IMR-90 (cell line): Measurements from ENCODE around the gene OBP2B. TPM values are rescaled to one million over a fixed set of nuclear protein-coding genes. Genes with fewer than 3 reads are reported as not detected.

Experiments
- ATAC-seq: fragments of 200-7000 bp; cut with Tn5 transposase; 2 replicates; pipeline ENCODE4 v1.9.1; 2020; ENCODE audit warnings: low read depth, mild to moderate bottlenecking, moderate library complexity
- BruUV-seq: library from RNA; stranded (reverse); fragments of 400-500 nt; replicated peaks from 2 replicates; lab custom pipeline; 2021; lab: Mats Ljungman, UMichigan
- CTCF ChIA-PET: fragments of 300-600 bp; formaldehyde crosslinking; extraction: SDS; loops from one replicate; lab custom pipeline; 2021; ENCODE audit warnings: antibody characterized with exemption; lab: Yijun Ruan, JAX
- POLR2A ChIA-PET: fragments of 300-600 bp; sonication (Branson Sonifier 250); formaldehyde crosslinking; loops from one replicate; lab custom pipeline; 2022; ENCODE audit warnings: antibody characterized with exemption; ENCODE audit not compliant: unreplicated experiment; lab: Charles Lee
- DNase-seq: peaks from one replicate; pipeline ENCODE4 v3.0.0; 2013
- H2AFZ ChIP-seq: replicated peaks from 2 replicates; pipeline ENCODE3; 2013; ENCODE audit warnings: low read length, mild to moderate bottlenecking; ENCODE audit not compliant: poor library complexity
- H2AK5ac ChIP-seq: 2 replicates; pipeline ENCODE4 v1.6.1; 2013; ENCODE audit warnings: low read depth, low read length, inconsistent platforms
- H2AK9ac ChIP-seq: replicated peaks from 2 replicates; pipeline ENCODE3; 2013; ENCODE audit warnings: mild to moderate bottlenecking, low read depth, low read length, moderate library complexity; ENCODE audit not compliant: poor library complexity
- H2BK120ac ChIP-seq: 2 replicates; pipeline ENCODE4 v1.6.1; 2013; ENCODE audit warnings: low read depth, low read length, inconsistent platforms
- H2BK15ac ChIP-seq: 3 replicates; pipeline ENCODE4 v1.6.1; 2013; ENCODE audit warnings: low read depth, low read length, inconsistent platforms
- H2BK20ac ChIP-seq: 2 replicates; pipeline ENCODE4 v1.6.1; 2013; ENCODE audit warnings: low read depth, mild to moderate bottlenecking, inconsistent platforms, low read length, moderate library complexity
- H2BK5ac ChIP-seq: 2 replicates; pipeline ENCODE4 v1.6.1; 2013; ENCODE audit warnings: mild to moderate bottlenecking, low read depth, low read length, inconsistent platforms; ENCODE audit not compliant: poor library complexity, severe bottlenecking
- H3K14ac ChIP-seq: replicated peaks from 2 replicates; pipeline ENCODE4 v1.6.1; 2013; ENCODE audit warnings: low read depth, low read length, inconsistent platforms
- H3K18ac ChIP-seq: 2 replicates; pipeline ENCODE4 v1.6.1; 2013; ENCODE audit warnings: low read depth, low read length, control low read depth
- H3K23ac ChIP-seq: 2 replicates; pipeline ENCODE4 v1.6.1; 2013; ENCODE audit warnings: low read depth, low read length, inconsistent platforms
- H3K27ac ChIP-seq: 2 replicates; pipeline ENCODE4 v1.5.1; 2013; ENCODE audit warnings: mild to moderate bottlenecking, control low read depth, low read length; ENCODE audit not compliant: insufficient read depth
- H3K27me3 ChIP-seq: 2 replicates; pipeline ENCODE4 v1.6.1; 2013; ENCODE audit warnings: low read length; ENCODE audit not compliant: control insufficient read depth, insufficient read depth
- H3K36me3 ChIP-seq: 2 replicates; pipeline ENCODE4 v1.6.1; 2013; ENCODE audit warnings: low read length, mixed read lengths; ENCODE audit not compliant: control insufficient read depth, insufficient read depth
- H3K4ac ChIP-seq: 2 replicates; pipeline ENCODE4 v1.6.1; 2013; ENCODE audit warnings: low read depth, low read length, inconsistent platforms
- H3K4me1 ChIP-seq: 2 replicates; pipeline ENCODE4 v1.6.1; 2013; ENCODE audit warnings: low read length, mixed read lengths; ENCODE audit not compliant: control insufficient read depth, insufficient read depth
- H3K4me2 ChIP-seq: 2 replicates; pipeline ENCODE4 v1.6.1; 2013; ENCODE audit warnings: low read depth, mild to moderate bottlenecking, control low read depth, low read length, moderate library complexity
- H3K4me3 ChIP-seq: 2 replicates; pipeline ENCODE4 v1.5.1; 2013; ENCODE audit warnings: low read depth, mild to moderate bottlenecking, control low read depth, low read length, moderate library complexity; ENCODE audit not compliant: insufficient read depth
- H3K56ac ChIP-seq: 2 replicates; pipeline ENCODE4 v1.6.1; 2013; ENCODE audit warnings: low read length, inconsistent platforms; ENCODE audit not compliant: insufficient read depth; ENCODE audit errors: extremely low read depth
- H3K79me1 ChIP-seq, 2 experiments: 2 replicates each; pipeline ENCODE4 v1.6.1; 2013; ENCODE audit warnings: low read length in 2 of 2, inconsistent platforms in 1 of 2, low read depth in 1 of 2
- H3K9ac ChIP-seq: 2 replicates; pipeline ENCODE4 v1.6.1; 2013; ENCODE audit warnings: low read depth, low read length, control low read depth
- H3K9me1 ChIP-seq: 2 replicates; pipeline ENCODE4 v1.6.1; 2013; ENCODE audit warnings: low read length, inconsistent platforms; ENCODE audit not compliant: insufficient read depth
- H3K9me3 ChIP-seq: 2 replicates; pipeline ENCODE4 v1.6.1; 2013; ENCODE audit warnings: low read length; ENCODE audit not compliant: control insufficient read depth, insufficient read depth
- H4K20me1 ChIP-seq: 2 replicates; pipeline ENCODE4 v1.6.1; 2013; ENCODE audit warnings: low read length, inconsistent platforms; ENCODE audit not compliant: insufficient read depth
- H4K5ac ChIP-seq: 2 replicates; pipeline ENCODE4 v1.6.1; 2013; ENCODE audit warnings: mild to moderate bottlenecking, low read depth, low read length, control low read depth
- H4K8ac ChIP-seq, 2 experiments: 2 replicates each; pipeline ENCODE4 v1.6.1; 2013; ENCODE audit warnings: low read depth in 2 of 2, low read length in 2 of 2, control low read depth in 1 of 2, inconsistent platforms in 1 of 2
- H4K91ac ChIP-seq: 2 replicates; pipeline ENCODE4 v1.6.1; 2013; ENCODE audit warnings: low read depth, low read length, inconsistent platforms; ENCODE audit not compliant: insufficient read depth
- BHLHE40 ChIP-seq: fragments of 150-350 bp; IDR thresholded peaks from 2 replicates; pipeline ENCODE4 v1.6.1; 2016; ENCODE audit warnings: mild to moderate bottlenecking, low read depth, low read length
- CEBPB ChIP-seq: IDR thresholded peaks from 2 replicates; pipeline ENCODE4 v1.6.1; 2012; ENCODE audit warnings: low read depth, low read length, improper control_type of control experiment
- CHD1 ChIP-seq: IDR thresholded peaks from 2 replicates; pipeline ENCODE4 v1.6.1; 2012; ENCODE audit warnings: low read depth, low read length, improper control_type of control experiment
- FOS ChIP-seq: fragments of 150-350 bp; IDR thresholded peaks from 2 replicates; pipeline ENCODE4 v1.6.1; 2016; ENCODE audit warnings: low read depth, low read length
- MAFK ChIP-seq: IDR thresholded peaks from 2 replicates; pipeline ENCODE4 v1.6.1; 2012; ENCODE audit warnings: low read depth, low read length, improper control_type of control experiment
- MAZ ChIP-seq: IDR thresholded peaks from 2 replicates; pipeline ENCODE4 v1.6.1; 2012; ENCODE audit warnings: low read depth, mild to moderate bottlenecking, low read length, improper control_type of control experiment, moderate library complexity, borderline replicate concordance
- MXI1 ChIP-seq: IDR thresholded peaks from 2 replicates; pipeline ENCODE4 v1.6.1; 2012; ENCODE audit warnings: low read depth, mild to moderate bottlenecking, low read length, moderate library complexity, borderline replicate concordance
- NFE2L2 ChIP-seq: fragments of 150-350 bp; IDR thresholded peaks from 2 replicates; pipeline ENCODE4 v1.6.1; 2016; ENCODE audit warnings: low read depth, mild to moderate bottlenecking, low read length
- POLR2A ChIP-seq: IDR thresholded peaks from 2 replicates; pipeline ENCODE4 v1.6.1; 2012; ENCODE audit warnings: mild to moderate bottlenecking, low read depth, low read length
- RAD21 ChIP-seq: IDR thresholded peaks from 2 replicates; pipeline ENCODE4 v1.6.1; 2012; ENCODE audit warnings: low read length, improper control_type of control experiment
- RCOR1 ChIP-seq: IDR thresholded peaks from 2 replicates; pipeline ENCODE4 v1.6.1; 2012; ENCODE audit warnings: mild to moderate bottlenecking, low read length, improper control_type of control experiment; ENCODE audit not compliant: insufficient replicate concordance
- RFX5 ChIP-seq: IDR thresholded peaks from 2 replicates; pipeline ENCODE4 v1.8.0; 2012; ENCODE audit warnings: low read depth, mild to moderate bottlenecking, low read length, moderate library complexity
- SMC3 ChIP-seq: fragments of 150-350 bp; IDR thresholded peaks from 2 replicates; pipeline ENCODE4 v1.6.1; 2016; ENCODE audit warnings: low read depth, mild to moderate bottlenecking, antibody characterized with exemption, low read length, moderate library complexity
- WGBS, 2 experiments: methylation state at CpG; one replicate each; pipeline versions ENCODE4 v1.1.5 to v1.1.7; 2013; ENCODE audit warnings: missing lambda C conversion rate in 2 of 2; ENCODE audit not compliant: insufficient read length in 1 of 2; ENCODE audit errors: extremely low coverage in 2 of 2; 5-methylcytosine and 5-hydroxymethylcytosine counted together
- dilution Hi-C: fragments of 300-500 bp; cut with HindIII; formaldehyde crosslinking; loops from one replicate; pipeline ENCODE4 v1.14.3; 2018; ENCODE audit warnings: low sequenced_read_pairs; ENCODE audit not compliant: unreplicated experiment
- in situ Hi-C: fragments of 300-500 bp; cut with MboI; formaldehyde crosslinking; loops from 3 replicates; pipeline ENCODE4 v1.14.3; 2019; ENCODE audit warnings: low sequenced_read_pairs, inconsistent platforms, mixed read lengths
- intact Hi-C: fragments of 100-400 bp; cut with micrococcal nuclease; formaldehyde crosslinking; loops from 2 replicates; pipeline ENCODE4 v1.10.0; 2022
- polyA plus RNA-seq, 3 experiments: library from polyadenylated mRNA; depleted of rRNA; stranded (reverse); fragments of >200 nt; gene quantifications; 2 replicates each; pipeline ENCODE4 v1.2.3, GENCODE V29; 2012; ENCODE audit warnings: low replicate concordance in 1 of 3
- total RNA-seq: library from RNA; depleted of rRNA; stranded (reverse); fragments of >200 nt; gene quantifications from 2 replicates; pipeline ENCODE4 v1.2.3, GENCODE V29; 2012
- TF ChIP-seq, protein P1 (sequence below): fragments of 150-350 bp; IDR thresholded peaks from 2 replicates; pipeline ENCODE4 v1.6.1; 2017; ENCODE audit warnings: mild to moderate bottlenecking, antibody characterized with exemption, low read length, low read depth
- TF ChIP-seq, protein P2 (sequence below): fragments of 150-350 bp; IDR thresholded peaks from 2 replicates; pipeline ENCODE4 v1.6.1; 2016; ENCODE audit warnings: low read depth, mild to moderate bottlenecking, low read length, moderate library complexity, borderline replicate concordance
- TF ChIP-seq, protein P3 (sequence below): conservative IDR thresholded peaks from 2 replicates; pipeline ENCODE4 v1.5.1; 2012; ENCODE audit warnings: mild to moderate bottlenecking, low read depth, low read length, improper control_type of control experiment

The OBP2B gene
- total and polyA plus RNA-seq, 2 of the 4 experiments (the other 2 are of a cell fraction) = not detected

DNA sequence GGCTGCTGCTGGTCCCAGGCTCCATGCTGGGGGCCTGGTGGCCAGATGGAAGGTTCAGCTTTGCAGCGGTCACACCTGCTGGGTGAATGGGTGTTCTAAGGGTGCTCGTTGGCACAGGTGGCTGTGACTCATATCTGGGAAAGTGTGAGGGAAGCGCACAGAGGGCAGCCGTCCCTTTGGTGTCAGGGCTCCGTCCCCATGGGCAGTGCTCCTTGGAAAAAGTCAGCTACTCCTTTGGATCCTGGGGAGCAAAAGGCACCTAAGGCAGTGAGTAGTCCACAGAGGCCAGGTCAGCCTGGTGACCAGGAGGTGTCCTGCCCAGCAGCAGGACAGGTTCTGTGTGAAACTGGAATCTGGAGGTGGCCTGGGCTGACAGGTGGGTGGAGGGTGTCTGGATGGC, 26.9 kb downstream of the OBP2B start:
- in situ Hi-C loops = no loop called here

More for the DNA sequence above, 26.9 kb downstream of the OBP2B start:
- Histone ChIP-seq H4K20me1 (no peaks in the 10 kb centered on the region), H2BK120ac (no peak overlapping the region), H3K23ac (no peak overlapping the region), H3K4me1 (no peaks in the 10 kb centered on the region), H3K4me3 (no peak overlapping the region), H3K4ac (no peak overlapping the region), H4K8ac (no peak overlapping the region), H2BK20ac (no peak overlapping the region), H3K9me3 (no peaks in the 10 kb centered on the region), H3K36me3 (no peaks in the 10 kb centered on the region), H3K9me1 (no peaks in the 10 kb centered on the region), H3K14ac (no peak overlapping the region), H3K79me1 (no peaks in the 10 kb centered on the region), H3K27me3 (peaks cover 38% of the 10 kb centered on the region), H2BK15ac (no peak overlapping the region), H3K18ac (no peak overlapping the region), H2AFZ (no peak overlapping the region), H3K4me2 (no peak overlapping the region), H3K9ac (no peak overlapping the region), H4K91ac (no peak overlapping the region), H2AK5ac (no peak overlapping the region), H3K27ac (no peak overlapping the region), H4K5ac (no peak overlapping the region), H2BK5ac (no peak overlapping the region), H2AK9ac (no peak overlapping the region), H3K56ac (no peak overlapping the region)
- TF ChIP-seq, protein P1, sequence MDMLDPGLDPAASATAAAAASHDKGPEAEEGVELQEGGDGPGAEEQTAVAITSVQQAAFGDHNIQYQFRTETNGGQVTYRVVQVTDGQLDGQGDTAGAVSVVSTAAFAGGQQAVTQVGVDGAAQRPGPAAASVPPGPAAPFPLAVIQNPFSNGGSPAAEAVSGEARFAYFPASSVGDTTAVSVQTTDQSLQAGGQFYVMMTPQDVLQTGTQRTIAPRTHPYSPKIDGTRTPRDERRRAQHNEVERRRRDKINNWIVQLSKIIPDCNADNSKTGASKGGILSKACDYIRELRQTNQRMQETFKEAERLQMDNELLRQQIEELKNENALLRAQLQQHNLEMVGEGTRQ = no peak
- no peak for TF ChIP-seq MAZ
- TF ChIP-seq CEBPB = no peak
- no peak for TF ChIP-seq BHLHE40
- TF ChIP-seq CHD1 = no peak
- TF ChIP-seq, protein P2, sequence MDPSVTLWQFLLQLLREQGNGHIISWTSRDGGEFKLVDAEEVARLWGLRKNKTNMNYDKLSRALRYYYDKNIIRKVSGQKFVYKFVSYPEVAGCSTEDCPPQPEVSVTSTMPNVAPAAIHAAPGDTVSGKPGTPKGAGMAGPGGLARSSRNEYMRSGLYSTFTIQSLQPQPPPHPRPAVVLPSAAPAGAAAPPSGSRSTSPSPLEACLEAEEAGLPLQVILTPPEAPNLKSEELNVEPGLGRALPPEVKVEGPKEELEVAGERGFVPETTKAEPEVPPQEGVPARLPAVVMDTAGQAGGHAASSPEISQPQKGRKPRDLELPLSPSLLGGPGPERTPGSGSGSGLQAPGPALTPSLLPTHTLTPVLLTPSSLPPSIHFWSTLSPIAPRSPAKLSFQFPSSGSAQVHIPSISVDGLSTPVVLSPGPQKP = no peak
- TF ChIP-seq FOS = no peak
- no peak for TF ChIP-seq POLR2A
- TF ChIP-seq MXI1 = no peak
- TF ChIP-seq SMC3 = no peak
- TF ChIP-seq RAD21 = no peak
- TF ChIP-seq, protein P3, sequence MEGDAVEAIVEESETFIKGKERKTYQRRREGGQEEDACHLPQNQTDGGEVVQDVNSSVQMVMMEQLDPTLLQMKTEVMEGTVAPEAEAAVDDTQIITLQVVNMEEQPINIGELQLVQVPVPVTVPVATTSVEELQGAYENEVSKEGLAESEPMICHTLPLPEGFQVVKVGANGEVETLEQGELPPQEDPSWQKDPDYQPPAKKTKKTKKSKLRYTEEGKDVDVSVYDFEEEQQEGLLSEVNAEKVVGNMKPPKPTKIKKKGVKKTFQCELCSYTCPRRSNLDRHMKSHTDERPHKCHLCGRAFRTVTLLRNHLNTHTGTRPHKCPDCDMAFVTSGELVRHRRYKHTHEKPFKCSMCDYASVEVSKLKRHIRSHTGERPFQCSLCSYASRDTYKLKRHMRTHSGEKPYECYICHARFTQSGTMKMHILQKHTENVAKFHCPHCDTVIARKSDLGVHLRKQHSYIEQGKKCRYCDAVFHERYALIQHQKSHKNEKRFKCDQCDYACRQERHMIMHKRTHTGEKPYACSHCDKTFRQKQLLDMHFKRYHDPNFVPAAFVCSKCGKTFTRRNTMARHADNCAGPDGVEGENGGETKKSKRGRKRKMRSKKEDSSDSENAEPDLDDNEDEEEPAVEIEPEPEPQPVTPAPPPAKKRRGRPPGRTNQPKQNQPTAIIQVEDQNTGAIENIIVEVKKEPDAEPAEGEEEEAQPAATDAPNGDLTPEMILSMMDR = no peak
- no peak for TF ChIP-seq RFX5
- no peak for TF ChIP-seq RCOR1
- TF ChIP-seq NFE2L2 = no peak
- no peak for TF ChIP-seq MAFK
- DNase-seq (no peak), ATAC-seq (no peak)
- ChIA-PET CTCF (no interaction called here), POLR2A (no interaction called here)
- dilution Hi-C loops (no loop called here), intact Hi-C loops (no loop called here)
- WGBS, 2 experiments = 50% methylated on average over 2 of the region's 5 CpGs; no CpG with 5 or more reads in 1 of the 2 experiments
- BruUV-seq = no TSS peak
